Measurements from ENCODE around the gene MICU2.
A peak's percentile ranks its signal among the peaks of the same experiment; 100 is the strongest.

Gene MICU2, protein sequence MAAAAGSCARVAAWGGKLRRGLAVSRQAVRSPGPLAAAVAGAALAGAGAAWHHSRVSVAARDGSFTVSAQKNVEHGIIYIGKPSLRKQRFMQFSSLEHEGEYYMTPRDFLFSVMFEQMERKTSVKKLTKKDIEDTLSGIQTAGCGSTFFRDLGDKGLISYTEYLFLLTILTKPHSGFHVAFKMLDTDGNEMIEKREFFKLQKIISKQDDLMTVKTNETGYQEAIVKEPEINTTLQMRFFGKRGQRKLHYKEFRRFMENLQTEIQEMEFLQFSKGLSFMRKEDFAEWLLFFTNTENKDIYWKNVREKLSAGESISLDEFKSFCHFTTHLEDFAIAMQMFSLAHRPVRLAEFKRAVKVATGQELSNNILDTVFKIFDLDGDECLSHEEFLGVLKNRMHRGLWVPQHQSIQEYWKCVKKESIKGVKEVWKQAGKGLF

DNA sequence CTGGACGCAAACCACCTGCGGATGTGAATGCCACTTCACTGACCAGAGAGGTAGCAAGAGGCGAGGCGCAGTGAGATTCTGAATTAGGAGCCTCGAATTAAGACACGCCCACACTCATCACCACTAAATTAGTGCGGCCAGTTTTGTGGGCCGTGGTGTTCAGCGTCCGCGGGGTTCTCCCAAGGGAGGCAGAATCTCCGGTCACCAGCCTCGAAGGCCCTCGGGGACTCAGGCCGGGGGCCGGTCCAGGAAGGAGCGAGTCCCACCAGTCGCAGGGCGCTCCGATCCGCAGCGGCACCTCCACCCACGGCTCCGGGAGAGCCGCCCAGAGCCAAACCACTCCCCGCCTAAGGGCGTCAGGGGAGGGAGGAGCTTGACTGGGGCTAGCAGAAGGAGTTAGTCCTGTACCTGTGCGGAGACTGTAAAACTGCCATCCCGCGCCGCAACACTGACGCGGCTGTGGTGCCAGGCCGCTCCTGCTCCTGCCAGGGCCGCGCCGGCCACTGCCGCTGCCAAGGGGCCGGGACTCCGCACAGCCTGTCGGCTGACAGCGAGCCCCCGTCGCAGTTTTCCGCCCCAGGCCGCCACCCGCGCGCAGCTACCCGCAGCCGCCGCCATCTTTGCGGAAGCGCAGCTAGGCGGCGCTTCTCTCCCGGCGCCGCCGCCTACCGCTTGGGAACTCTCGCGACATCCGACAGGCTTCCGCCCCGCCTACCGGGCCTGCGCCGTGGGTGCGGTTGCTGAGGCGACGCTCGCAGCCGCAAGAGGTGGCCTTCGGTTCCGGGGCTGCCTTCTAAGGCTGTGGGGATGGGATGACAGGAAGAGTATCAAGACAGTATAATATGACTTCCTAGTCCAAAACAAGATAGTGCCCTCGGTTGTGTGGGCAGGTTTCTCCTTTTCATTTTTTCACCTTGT is at the start of gene MICU2:
Gene MICU2 (minus strand): TSS at position 640 of the 918 bp plus-strand sequence. CDS start 22 bp downstream, at position 618.
- DNase-seq (ENCODE audit: low read depth in 2 of 2), result peak; percentile 88 to 94

DNA sequence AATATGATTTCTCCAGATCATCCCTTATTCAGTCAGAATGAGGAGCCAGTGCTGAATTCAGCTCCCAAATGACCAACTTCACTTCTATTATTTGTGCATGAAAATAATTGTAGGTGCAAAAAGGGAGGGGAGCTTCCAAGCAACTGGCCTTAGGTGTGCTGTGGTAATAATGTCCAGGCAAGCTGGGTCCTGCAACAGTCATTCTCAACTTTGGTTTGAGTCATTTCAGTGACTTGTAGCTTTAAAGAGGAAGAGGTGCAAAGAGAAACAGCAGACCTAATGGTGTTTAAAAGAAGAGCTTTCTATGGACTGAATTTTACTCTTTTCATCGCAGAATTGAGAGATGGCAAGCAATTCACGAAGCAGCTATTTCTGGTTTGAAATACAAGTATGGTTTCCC is 37.7 kb upstream of the MICU2 start:
- DNase-seq (ENCODE audit: low read depth in 2 of 2), result no peak

DNA sequence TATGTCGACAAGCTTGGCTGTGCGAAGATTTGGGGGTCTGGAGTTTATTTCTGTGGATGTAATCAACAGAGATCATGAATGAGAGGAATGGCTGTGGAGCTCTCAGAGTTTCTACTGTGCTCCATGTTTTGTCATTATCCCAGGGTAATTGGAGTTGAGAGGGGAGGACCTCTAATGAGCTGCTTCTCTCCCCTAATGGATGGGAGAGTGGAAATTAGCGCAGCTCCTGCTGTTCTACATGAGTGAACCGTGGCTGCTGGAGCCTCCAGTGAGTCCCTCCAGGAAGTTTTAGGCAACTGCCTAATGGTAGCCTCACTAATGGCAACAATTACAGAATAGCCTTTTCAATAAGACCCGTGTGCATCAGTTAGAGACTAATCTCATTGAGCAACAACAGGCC is 35.6 kb upstream of the MICU2 start:
- no peak for DNase-seq (ENCODE audit: low read depth in 2 of 2)

DNA sequence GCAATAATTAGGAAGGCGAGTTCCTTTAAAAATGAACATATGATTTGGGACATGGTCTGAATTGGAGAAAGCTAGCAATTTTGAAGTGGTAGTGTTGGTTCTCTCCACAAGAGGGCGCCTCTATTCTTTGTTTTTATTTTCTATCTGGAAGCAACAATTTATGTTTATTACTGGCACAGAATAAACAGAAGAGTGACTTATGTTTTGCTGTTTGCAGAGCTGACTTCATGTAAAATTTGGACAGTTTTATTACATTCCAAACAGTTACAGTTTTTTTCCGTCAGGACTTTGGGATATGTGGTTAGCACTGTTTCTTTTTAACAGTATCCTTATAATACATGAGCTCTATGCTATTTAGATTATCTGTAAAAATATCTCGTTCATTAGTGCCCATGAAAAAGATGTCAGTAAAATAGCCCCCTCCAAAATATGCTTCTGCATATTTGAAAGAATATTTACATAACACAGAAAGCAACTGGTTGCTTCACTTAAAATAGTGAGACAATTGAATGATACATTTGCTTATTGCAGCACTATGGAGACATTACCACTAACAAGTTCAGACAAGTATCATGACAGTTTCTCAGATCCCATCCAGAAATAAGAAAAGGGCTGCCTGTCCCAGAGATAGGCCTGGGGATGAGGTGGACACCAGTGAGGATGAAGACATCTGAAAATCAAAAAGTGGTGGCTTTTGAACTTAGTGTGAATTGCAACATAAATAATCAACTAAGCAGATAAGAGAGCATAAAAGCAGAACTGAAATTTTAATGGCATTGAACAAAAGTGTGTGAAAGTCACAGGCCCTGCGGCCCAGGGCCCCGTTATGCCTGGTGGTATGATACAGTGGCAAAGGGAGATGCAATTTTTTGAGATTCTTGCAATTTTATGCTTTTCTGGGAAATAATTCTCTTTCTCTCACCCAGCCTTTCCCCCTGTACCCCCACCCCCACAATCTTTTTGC is 34.6 kb upstream of the MICU2 start:
- DNase-seq (ENCODE audit: low read depth in 2 of 2), result no peak

DNA sequence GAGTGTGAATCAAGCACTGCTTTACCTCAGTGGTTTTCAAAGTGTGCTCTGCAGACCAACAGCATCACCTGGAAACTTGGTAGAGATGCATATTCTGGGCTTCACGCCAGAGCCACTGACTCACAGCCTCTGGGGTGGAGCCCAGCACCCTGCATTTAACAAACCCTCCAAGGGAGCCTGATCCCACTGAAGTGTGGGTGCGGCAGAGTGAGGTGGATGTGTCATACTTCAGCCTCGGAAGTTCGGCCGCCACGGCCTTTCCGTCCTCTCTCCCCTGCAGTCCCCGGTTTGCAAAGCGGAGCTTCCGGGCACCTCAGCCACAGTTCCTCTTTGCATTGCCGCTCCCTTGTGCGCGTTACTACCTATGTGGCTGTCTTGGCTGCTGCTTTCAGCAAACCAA is 33.3 kb upstream of the MICU2 start:
- DNase-seq (ENCODE audit: low read depth in 2 of 2), result no peak

DNA sequence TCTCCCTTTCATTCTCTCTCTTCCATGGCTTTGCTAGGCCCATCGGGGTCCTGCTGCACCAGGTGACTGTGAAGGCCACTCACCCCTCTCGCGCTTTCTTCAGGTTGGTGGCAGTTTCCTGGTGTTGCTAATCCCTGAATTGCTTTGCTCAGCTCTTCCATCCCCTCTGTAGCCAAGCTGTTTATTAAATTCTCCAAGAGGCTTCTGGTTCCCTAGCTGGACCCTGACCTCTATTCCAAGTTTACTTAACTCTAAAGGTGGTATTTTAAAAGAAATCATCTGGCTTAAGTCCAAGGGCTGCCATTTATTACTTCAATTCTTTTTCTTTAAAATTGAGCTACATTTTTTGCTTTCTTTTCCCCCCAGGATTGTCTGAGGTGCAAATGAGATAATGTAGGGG is 32.7 kb upstream of the MICU2 start:
- no peak for DNase-seq (ENCODE audit: low read depth in 2 of 2)

DNA sequence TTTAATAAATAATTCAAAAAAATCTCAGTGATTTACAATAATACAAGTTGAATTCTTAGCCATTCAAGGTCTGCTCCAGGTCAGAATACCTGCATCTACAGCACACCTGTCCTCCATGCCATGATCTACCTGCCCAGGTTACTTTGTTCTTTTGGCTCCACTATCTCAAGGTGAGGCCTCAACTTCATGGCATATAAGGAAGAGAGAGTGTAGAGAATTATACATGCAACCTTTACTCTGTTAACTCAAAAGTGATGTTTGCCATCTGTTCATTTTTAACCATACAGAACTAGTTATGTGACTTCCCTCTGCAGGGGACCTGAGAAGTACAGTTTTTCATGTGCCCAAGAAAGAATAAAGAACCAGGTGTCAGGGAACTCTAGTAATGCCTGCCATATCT is 28.2 kb upstream of the MICU2 start:
- DNase-seq (ENCODE audit: low read depth in 2 of 2), result no peak

DNA sequence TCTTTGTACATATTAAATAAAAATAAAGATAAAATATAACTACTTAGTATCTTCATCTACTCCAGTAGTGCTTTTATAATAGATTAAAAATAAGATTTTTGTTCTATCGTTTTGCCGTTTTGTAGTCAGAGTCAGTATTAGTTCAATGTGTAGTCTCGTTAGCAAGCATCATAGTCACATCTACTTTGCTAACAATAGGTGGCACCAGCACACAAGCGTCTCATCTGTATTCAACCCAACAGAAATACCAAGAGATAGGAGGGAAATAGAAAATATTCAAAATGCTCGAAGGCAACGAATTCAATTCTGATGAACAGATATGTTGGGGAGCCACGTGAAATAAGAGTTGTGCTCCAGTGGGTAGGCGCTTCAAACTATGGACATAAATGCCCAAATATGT is 21.4 kb upstream of the MICU2 start:
- DNase-seq (ENCODE audit: low read depth in 2 of 2), result no peak

DNA sequence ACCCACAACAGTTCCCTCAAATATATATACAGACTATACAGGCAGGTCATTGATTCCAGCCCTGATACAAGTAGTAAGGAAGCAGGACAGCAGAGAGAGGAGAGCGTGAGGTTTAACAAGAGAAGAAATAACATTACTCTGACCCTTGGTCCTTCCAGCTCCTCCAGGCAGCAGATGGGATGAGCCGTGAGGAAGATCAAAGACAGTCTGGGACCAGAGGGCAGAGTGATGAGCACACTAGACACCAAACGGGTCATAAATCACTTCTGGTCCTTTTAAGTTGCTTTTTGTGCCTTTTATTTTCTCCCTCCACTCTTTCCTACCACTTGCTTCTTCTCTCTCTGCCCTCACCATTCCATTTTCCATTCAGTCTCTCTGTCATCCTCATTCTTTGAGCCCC is 16.9 kb upstream of the MICU2 start:
- DNase-seq (ENCODE audit: low read depth in 2 of 2), result no peak

DNA sequence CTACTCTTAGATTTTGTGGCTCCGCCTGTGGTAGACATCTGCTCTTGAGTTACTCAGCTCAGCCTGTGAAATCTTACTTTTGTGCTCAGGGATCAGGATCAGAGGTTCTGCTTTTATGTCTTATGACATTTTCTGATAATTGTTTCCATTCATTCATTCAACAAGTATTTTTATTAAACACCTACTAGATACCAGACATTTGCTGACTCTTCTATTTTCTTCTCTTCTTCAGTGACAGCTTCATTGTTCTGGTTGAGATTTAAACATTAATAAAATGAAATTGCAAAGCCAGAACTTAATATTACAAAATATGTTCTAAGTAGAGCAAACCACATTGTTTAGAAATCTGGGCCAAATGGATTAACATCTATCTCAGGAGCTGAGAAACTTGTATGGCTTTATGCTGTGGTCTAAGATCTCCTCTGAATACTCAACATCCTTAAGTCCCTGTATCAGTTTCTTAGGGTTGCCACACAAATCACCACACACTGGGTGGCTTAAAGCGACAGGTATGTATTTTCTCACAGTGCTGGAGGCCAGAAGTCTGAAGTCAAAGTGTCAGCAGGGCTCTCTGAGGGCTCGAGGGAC is 15.8 kb upstream of the MICU2 start:
- no peak for DNase-seq (ENCODE audit: low read depth in 2 of 2)

DNA sequence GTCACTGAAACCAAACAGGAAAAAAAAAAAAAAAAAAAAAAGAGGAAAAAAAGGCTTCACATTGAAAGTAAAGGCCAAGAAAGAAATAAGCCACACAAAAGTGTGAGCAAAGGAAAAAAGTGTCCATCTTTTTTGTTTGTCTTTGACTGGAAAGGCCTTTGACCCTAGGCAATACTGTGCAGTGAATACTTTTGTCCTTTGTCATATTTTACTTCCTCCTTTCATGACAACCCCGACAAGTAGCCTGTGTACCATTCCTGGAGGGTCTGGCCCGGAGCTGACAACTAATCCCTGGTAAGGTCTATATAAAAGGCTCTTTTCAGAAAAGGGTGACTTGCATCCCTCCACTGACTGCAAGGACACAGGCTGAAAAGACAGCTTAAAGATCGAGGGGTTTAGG is 12.9 kb upstream of the MICU2 start:
- no peak for DNase-seq (ENCODE audit: low read depth in 2 of 2)

DNA sequence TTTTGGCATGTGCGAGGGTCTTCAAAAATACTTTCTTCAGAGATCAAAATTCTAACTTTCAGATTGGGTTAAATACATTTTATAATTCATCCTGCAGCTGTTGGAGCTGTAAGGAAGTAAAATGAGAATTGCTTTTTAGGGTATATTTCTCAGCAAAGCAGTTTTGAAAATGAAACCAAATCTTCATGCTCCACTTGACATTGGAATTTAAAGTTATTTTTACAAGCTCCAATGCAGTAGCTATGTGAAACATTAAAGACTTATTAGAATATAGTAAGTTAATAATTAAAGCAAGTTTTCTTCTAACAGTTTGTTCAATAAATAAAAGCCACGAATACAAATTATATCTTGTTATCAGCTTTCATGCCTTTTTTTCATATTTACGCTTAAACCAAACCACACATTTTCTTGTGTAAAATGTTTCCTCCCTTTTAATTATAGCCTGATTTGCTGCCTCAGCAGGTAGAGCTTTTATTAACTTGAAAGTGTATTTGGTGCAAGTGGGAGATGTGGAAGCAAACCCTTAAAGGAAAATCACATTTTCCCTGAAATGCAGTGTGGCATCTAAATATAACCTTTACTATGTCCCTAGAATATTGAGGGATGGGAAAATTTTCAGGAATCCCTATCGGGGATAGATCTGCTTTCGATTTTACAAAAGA is 12.4 kb upstream of the MICU2 start:
- no peak for DNase-seq (ENCODE audit: low read depth in 2 of 2)

DNA sequence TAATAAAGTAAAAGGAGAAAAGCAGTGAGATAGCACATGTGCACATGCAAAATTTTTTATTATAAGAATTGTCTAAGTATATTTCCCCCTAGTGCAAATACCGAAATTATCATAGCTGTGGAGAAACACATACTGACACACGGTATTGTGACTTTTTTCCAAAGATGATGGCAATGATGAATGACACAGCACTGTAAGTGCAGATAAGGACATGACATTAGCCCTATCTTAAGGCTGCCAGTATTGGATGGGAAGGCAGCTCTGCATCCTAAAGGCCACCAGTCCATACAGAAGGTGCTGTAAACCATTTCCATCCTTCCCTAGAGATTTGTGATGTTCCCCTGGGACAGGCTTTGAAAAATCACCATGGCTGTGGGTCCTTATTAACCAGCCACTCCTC is 11.5 kb upstream of the MICU2 start:
- no peak for DNase-seq (ENCODE audit: low read depth in 2 of 2)

DNA sequence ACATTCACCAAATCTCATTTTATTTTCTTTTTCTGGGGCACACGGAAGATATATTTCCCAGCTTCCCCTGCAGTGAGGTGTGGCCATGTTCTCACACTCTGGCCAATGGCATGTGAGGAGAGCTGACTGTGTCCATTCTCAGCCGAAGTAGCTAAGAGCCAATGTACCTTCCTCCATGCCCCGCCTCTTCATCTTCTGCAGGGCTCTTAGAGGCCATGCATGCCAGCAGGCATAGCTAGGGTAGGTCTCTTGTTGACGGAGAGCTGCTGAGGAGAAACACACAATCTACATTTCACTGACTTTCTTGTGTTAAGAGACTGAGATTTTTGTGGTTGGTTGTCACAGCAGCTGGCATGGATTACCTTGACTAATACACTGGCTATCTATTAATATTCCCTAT is 9.8 kb upstream of the MICU2 start:
- DNase-seq (ENCODE audit: low read depth in 2 of 2), result no peak

DNA sequence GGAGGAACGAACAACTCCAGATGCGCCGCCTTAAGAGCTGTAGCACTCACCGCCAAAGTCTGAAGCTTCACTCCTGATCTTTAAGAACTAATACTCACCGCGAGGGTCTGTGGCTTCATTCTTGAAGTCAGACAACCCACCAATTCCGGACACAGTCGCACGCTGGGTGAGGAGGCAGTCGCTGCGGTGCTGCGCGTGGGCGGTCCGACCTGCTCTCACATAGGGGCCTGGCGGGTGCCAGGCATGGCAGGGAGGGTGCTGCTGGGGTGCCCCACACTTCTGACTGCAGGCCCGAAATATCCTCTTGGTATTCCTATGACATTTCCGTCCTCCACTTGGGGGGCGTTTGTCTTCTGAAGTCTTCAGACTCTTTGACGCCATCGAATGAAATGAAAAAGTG is 7.4 kb upstream of the MICU2 start:
- DNase-seq (ENCODE audit: low read depth in 2 of 2), result no peak

DNA sequence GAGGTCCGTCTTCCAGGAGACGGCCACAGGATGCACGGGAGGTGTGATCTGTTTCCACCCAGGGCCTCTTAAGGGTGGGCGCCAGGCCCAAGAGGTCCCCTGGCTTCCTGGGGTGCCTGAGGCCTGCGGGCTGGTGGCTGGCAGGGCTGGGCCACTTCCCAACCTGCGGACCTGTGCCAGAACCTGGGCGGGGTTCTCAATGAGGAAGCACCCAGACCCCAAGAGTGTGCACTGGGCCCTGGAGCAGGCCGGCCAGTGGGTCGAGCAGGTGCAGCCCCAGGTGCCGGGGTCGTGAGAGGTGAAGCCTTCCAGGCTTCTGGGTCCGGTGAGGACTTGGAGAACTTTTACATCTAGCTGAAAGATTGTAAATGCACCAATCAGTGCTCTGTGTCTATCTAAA is 6.7 kb upstream of the MICU2 start:
- no peak for DNase-seq (ENCODE audit: low read depth in 2 of 2)

DNA sequence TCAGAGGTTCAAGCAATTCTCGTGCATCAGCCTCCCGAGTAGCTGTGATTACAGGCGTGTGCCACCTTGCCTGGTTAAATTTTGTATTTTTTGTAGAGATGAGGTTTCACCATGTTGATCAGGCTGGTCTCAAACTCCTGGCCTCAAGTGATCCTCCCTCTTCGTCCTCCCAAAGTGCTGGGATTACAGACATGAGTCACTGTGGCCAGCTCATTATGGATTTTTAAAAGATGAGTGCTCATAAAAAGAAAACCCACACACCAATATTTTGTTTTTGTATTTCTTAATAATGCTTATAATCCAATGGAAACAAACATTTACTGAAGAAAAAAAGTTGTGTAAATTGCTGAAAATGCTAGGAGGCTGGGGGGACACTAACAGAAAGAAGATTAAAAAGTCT is 5.0 kb upstream of the MICU2 start:
- DNase-seq (ENCODE audit: low read depth in 2 of 2), result no peak

DNA sequence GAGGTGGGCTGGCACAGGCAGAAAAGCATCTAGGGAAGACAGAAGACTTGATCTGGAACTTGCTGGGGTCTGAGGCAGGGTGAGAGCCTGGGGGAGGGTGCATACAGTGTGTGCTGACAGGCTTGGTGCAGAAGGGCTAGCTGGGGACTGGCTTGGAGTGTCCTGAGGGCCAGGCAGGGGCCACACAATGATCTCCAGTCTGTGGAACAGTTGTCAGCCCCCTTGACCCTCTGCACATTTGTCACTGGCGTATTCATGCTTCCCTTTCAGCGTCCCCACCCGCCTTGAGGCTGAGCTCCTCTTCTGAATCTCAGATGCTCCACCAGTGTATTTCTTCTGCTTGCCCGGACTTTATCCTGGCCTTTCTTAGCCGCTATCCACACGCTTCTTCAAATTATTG is 2.8 kb upstream of the MICU2 start:
- DNase-seq (ENCODE audit: low read depth in 2 of 2), result no peak

DNA sequence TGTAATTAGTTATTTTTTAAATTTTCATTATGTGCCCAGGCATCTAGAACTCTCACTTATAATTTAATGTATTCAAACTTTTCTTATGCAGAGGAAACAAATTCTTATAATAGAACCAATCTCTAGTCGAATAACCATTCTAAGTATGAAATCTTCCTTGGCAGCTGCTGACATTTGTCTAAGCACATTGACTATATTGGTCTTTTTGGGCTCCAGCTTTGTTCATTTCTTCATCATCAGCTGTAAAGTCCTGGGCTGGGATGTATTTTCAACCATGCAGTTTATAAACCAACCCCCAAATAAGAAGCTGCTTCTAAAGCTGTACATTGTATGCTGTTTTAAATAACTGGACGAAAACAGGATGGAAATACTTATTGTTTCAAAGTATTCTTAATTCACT is 2.3 kb upstream of the MICU2 start:
- DNase-seq (ENCODE audit: low read depth in 2 of 2), result no peak

DNA sequence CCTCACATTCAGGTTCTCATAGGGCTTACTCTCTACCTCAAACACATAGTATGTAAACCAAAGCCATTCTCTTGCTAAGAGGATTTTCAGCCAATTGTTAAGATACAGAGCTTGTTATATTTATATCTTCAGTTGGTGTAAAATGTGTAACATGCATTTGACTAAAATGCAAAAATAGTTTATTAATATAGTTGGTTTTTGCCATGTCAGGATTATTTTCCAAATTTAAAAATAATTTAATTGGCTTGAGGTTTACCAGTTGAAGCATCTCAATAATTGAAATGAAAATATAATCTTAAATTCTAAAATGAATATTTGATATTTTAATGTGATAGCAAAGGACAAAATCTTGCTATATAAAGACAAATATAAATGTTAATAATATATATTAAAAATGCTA is 7.2 kb downstream of the MICU2 start:
- no peak for DNase-seq (ENCODE audit: low read depth in 2 of 2)

DNA sequence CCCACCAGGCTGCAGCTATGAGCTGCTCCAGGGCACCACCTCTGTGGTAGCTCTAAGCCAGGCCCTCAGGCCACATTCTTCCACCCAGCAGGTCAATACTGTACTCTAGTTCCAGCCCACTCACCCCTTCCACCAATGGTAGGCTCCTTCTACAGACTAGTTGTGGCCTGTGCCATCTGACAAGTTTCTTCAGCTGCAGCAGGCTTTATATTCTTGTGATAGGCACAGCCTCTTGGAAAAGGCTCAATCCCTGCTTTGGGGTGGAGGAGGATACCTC is 8.5 kb downstream of the MICU2 start:
- no peak for DNase-seq (ENCODE audit: low read depth in 2 of 2)
